GM19328 (cell line): Measurements from ENCODE around the gene CYP4F22.
"Not testable (repeated sequence)": the region's sequence is repeated elsewhere in the genome, so short reads cannot be mapped to it uniquely, and the experiment has no call there.

Source experiments
- ATAC-seq: cut with Tn5 transposase; IDR thresholded peaks from one replicate; pipeline ENCODE4 v1.9.1; 2021; ENCODE audit warnings: mild to moderate bottlenecking, moderate library complexity; ENCODE audit not compliant: unreplicated experiment

CYP4F22 gene

DNA sequence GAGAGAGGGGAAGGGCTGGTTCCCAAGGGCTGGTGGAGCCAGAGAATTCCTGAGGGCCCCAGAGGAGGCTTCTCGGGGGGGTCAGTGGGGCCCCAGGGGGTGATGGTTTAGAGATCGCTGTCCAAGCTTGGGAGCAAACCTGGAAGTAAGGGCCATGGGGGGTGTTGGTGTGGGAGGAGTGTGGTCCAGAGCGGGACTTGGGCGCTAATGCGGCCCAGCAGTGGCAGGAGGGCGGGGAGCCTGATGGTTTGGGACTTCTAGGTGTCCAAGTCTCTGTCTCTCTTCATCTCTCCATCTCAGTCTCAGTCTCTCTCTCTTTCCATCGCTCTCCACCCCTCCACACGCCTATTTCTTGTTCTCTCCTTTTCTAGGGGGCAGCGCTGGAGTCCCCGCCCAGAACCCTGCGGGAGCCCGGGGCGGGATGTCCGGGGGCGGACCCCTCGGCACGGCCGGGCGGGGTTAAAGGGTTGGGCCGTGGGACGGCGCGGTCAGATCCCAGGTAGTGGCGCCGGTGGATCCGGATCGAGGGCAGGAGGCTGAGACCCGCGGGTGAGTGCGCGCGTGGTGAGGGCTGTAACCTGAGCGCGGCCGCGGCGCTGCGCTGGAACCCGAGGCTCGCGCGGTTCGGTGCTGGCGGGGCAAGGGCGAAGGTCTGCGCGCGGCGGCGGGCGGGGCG is at the start of gene CYP4F22:
Gene CYP4F22, plus strand, starts transcription at position 491 of the 676 bp plus-strand sequence. CDS start 16,812 bp downstream, outside the sequence.
- no peak for ATAC-seq

DNA sequence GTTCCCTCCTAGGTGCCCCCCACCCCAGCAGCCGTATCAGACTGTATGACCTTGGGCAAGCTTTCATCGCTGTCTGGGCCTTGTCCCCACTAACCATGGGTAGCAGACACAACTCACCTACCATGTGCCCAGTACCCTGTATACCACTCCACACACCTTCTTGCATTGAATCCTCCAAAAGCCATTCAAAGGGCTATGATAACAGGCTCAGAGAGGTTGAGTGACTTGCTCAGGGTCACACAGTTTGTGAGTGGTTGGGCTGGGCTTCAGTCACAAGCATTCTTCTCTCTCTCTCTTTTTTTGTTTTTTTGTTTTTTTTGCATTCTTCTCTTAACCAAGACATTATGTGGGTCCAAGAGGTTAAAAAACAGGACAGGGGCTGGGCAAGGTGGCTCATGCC is 46.6 kb upstream of the CYP4F22 start:
- ATAC-seq: no peak

DNA sequence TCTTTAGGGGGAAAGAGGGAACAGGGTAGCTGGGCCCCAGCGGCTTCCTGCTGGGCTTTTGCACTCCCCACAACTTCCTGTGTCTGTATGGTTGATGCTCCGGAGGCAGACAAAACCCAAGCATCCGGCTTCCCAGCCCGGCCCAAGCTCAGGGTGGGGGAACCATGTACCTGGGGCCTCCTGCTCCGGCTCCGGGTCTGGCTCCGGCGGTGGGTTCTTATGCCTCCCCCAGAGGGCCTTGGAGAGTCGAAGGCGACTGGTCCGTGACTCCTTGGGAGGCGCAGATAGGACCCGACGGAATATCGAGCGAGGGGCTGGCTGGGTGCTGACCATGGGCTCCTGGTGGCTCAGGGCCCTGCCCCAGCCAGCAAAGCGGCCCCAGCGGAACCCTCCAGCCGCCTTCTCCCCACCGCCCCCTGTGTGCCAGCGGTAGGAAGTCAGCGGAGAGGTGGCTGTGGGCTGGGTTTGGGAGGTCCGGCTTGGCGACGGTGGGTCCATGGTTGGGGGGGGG is 44.4 kb upstream of the CYP4F22 start:
- no peak for ATAC-seq

DNA sequence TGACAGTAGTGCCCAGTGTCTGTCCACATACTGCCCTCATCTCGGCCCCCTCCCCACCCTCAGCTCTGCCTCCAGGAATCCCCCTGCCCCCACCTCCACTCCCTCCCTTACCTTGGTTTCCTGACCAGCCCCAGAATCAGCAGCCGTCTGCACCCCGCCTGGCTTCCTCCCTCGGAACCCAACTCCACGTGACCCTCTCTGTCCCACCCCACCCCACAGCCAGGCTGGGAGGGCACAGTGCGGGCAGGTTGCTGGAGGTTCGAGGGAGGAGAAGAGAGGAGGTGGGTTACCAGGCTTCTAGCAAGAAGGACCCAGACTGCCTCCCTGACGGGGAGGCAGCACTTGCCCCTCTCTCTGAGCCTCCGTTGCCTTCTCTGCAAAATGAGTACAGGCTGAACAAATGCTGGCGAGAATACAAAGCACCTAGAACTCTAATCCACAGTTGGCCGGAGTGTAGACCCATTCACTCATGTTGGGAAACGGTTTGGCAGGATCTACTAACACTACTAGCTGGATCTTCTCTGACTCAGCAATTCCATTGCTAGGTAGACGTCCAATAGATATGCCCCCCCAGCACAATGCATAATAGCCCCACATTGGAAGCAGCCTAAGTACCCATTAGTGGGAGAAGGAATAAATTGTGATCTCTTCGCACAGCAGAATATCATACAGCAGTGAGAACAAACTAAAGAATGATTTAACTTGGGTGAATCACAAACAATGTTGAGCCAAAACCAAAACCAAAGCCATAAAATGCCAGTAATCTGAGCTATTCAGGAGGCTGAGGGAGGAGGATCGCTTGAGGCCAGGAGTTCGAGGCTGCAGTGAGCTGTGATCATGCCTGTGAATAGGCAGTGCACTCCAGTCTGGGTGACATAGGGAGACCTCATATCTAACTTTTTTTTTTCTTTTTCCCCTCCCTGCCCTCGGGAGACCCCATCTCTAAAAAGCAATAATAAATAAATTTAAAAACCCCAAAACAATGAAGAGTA is 43.6 kb upstream of the CYP4F22 start, which contains the start of gene RASAL3:
Gene RASAL3, minus strand, starts transcription at position 151 of the 992 bp plus-strand sequence. CDS start 186 bp downstream, outside the sequence.
- ATAC-seq: no peak

DNA sequence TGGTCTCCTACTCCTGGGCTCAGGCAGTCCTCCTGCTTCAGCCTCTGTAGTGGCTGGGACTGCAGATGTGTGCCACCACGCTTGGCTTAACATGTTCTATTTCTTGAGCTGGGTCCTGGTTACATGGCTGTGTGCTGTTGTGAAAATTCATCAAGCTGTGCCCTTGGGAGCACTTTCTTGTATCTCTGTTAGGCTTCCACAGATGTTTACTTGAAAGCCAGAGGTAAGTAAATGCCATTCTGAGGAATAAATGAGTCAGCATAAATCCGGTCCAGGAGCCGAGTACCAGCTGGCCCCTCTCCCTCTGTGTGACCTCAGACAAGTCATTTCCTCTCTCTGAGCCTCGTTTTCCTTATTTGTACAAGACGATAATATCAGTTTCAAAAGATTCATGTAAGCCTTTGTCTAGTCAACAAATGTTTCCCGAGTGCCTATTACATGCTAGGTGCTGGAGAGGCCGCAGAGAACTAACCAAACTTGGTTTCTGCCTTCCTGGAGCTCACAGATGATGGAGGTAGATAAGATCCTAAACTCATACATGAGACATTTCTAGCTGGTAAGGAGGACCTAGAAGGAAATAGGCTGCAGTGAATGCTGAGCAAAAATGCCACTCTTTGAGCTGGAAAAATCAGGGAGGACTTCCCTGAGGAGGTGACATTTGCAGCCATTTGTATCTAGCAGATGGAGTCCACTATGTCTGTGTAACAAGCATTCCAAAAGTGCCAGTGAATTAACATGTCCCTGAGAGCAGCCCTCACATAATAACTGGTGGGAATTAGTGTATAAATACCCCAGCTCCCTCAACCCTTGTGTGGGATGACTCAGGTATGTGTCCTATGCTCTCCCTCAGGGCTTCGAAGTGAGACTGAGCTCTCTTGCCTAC is 41.2 kb upstream of the CYP4F22 start:
- no peak for ATAC-seq

DNA sequence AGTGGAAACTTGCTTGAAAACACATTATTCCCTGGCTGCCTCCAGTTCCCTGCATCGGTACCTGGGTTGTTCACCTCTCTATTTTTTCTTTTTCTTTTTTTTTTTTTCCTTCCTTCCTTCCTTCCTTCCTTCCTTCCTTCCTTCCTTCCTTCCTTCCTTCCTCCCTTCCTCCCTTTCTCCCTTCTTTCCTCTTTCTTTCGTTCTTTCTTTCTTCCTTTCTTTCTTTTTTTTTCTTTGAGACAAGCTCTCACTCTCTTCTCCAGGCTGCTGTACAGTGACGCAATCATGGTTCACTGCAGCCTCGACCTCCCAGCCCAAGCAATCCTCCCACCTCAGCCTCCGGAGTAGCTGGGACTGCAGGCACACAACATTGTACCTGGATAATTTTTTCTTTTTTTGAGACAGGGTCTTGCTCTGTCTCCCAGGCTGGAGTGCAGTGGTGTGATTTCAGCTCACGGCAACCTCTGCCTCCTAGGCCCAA is 40.6 kb upstream of the CYP4F22 start:
- ATAC-seq: no peak

DNA sequence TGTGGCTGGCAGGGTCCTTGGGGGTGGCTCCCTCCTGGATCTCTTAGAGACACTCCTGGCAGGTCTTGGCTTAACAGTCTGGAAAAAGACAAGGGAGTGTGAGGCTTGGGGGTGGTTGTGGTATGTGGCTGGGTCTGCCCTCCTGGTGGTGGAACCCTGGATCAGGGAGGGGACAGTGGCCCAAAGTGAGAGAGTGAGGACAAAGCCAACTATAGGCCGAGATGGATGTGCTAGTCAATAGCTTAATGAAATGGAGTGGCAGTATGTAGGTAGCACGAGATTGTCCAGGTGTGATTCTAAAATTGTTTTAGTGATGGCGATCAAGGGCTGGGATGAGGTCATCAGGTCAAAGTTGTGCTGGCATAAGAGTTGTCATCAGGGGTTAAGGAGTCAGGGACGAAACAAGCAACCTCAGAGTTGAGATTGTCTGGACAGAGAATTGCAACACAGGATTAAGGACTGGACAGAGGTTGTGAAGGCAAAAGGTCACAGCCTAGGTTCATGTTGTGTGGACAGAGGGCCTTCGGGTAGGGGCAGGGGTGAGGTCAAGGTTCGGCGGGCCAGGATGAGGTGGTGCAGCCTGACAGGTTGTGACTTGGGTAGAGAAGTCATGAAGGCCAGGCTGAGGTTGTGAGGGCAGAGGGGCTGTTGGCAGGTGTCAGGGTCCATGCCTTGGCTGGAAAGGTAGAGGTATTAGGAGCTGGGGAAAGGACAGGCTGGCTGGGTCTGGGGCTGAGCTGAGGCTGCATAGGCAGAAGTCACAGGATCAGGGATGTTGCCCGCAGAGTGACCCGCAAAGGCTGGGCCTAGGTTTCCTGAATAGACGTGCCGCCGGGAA is 39.4 kb upstream of the CYP4F22 start:
- ATAC-seq: no peak

DNA sequence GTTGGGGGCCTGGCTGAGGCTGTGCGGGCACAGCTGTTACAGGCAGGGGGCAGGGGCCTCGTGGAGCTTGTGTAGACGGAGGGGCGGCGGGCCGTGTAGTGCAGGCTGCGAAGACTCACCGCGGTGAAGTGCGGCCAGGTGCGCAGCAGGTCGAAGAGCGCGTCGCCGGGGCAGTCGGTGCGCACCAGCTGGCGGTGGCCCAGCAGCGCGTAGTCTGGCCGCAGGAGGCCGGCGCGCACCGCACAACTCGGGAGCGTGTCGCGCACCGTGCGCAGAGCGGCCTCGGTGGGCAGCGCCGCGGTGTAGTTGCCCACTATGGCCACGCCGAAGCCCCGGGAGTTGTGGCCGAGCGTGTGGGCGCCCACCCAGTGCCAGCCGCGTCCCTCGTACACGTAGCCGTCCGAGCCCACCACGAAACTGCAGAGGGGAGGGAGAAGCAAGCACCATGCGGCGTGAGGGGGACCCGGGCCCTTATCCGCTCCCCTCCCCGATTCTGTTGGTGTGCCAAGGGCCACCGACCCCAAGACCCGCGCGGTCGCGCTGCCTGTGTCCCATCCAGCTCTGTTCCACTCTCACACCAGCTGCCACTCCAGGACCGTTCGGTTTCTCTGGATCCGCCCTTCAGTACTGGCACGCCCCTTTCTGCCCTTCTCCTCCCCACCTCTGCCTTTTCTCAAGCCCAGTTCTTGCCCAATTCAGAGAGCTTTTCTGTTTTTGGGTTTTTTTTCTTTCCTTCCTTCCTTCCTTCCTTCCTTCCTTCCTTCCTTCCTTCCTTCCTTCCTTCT is 38.6 kb upstream of the CYP4F22 start:
- ATAC-seq: no peak

DNA sequence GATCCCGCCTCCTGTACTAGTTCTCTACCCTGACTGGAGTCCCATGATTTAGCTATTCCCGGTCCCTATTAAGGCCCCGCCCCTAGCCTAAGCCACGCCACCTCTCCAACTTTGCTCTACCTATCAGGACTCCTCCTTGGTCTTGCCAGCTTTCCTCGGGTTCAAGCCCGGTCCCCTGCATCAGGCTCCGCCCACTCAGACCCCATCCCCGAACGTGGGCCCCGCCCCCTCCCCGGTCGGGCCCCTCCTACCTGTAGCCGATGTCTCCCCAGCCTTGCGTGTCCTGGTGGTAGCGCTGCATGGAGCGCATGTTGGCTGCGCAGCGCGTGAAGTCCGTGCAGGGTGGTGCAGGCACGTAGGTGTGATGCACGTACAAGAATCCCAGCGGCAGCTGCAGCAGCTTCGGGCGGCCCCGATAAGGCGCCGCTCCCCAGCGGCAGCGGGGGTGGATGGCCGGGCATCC is 36.7 kb upstream of the CYP4F22 start:
- no peak for ATAC-seq

DNA sequence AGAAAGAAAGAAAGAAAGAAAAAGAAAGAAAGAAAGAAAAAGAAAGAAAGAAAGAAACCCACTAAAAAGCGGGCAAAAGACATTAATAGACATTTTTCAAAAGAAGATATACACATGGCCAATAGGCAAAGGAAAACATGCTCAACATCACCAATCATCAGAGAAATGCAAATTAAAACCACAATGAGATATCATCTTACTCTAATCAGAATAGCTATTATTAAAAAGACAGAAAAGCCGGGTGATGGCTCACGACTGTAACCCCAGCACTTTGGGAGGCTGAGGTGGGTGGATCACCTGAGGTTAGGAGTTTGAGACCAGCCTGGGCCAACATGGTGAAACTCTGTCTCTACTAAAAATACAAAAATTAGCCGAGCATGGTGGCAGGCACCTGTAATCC is 34.5 kb upstream of the CYP4F22 start:
- ATAC-seq: not testable (repeated sequence)

DNA sequence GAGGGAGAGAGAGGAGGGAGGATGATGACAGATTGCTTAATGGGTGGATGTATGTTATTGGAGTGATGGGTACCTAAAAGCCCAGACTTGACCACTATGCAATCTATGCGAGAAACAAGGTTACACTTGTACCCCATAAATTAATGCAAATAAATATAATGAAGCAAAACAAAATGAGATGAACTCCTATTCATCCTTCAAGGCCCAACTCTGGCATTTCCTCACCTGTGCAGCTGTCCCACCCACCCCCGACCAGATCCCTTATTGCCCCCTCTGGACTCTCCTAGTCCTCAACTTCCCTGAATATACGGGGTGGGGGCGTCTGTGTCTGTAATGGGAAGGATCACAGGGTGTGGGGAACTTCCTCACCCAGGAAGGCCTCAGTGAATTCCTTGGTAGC is 33.2 kb upstream of the CYP4F22 start:
- no peak for ATAC-seq

DNA sequence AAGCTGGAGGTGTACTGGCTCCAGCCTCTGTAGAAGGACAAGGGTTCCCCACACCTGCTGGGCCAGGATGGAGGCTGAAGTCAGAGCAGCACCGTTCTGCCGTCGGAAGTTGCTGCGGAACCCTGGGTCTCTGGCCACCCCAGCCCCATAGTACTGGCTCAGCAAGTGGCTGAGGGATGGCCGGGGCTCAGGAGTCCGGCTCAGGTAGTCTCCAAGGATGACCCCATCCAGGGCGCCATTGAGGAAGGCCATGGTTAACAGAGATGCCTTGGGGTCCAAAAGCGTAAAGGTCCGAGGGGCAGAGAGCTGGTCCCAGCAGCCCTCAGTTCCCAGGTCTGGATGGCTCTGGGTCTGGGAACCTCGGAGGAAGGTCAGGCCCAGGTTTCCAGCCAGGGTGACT is 32.7 kb upstream of the CYP4F22 start:
- no peak for ATAC-seq

DNA sequence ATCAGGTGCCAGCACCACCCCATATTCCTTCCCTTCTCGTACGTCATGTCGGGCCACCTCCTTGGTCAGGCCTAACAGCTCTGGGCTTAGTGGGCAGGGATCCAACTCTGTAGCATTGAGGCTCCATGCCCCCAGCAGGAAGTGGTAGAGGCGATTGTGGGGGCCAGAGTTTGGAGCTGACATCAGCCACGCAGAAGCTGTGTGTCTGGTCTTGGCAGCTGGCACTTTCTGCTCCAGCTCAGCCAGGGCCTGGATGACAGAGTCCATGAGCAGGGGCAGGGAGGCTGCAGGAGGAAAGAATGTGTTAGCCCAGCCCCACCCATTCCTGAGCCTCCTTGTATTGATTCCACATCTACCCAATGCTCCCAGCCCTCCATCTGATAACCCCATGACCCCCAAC is 32.0 kb upstream of the CYP4F22 start:
- no peak for ATAC-seq

DNA sequence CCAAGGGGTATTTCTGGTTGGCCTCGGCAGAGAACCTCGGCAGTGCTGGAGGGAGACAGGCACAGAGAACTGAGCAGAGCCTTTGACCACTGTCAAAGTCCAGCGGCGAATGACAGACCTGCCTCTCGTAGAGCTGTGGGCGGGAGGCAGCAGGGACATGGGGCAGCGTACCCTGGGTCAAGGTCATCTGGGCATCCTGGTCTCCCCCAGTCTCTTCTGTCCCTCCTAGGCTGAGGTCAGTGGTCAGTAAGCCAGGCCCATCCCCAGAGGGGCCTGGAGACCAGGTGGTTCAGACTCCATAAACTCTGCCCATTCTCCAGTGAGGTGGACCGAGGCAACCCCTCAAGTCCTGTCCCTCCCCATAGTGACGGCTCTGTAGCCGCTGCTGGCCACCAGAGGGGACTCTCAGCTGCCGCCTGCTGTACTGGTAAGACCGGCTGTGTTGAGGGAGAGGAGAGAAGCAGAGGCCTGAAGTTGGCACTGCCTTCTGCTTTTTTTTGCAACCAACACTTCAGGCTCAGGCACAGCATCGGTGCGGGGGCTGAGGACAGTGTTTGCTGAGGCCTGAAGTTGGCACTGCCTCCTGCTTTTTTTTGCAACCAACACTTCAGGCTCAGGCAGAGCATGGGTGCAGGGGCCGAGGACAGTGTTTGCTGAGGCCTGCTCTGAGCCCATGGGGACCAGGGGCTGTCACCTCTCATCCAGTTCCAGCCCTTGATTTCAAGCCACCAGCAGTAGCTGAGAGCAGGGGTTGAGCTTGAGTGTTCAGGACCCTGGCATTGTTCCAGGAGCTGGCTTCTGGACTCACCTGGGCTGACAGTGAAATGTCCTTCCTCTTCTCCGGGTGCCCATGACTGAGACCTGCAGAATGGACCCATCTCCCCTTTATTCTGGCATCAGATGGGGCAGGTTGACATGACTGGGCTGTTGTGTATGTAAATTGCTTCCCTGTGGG is 28.7 kb upstream of the CYP4F22 start, which contains the start of gene PGLYRP2:
Gene PGLYRP2, minus strand, starts transcription at position 111 of the 955 bp plus-strand sequence. CDS start 130 bp downstream, outside the sequence.
- no peak for ATAC-seq

DNA sequence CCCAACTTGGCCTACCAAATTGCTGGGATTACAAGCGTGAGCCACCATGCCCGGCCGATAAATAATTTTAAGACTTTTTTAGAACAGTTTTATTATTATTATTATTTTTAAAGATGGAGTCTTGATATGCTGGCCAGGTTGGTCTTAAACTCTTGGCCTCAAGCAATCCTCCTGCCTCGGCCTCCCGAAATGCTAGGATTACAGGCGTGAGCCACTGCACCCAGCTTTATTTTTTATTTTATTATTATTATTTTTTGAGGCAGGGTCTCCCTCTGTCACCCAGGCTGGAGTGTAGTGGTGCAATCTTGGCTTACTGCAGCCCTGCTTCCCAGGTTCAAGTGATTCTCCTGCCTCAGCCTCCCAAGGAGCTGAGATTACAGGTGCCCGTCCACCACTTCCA is 27.3 kb upstream of the CYP4F22 start:
- not testable (repeated sequence) for ATAC-seq

DNA sequence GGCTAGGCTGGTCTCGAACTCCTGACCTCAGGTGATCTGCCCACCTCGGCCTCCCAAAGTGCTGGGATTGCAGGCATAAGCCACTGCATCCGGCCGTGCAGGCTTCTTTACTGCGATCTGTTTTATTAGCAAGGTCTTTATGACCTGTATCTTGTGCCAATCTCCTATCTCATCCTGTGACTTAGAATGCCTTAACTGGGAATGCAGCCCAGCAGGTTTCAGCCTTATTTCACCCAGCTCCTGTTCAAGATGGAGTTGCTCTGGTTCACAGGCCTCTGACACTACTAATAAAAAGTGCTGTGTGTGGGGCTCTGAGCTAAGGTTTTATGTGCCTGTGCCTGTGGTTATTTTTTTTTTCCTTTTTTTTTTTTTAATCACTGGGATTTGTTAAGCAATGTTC is 22.6 kb upstream of the CYP4F22 start:
- ATAC-seq: not testable (repeated sequence)

DNA sequence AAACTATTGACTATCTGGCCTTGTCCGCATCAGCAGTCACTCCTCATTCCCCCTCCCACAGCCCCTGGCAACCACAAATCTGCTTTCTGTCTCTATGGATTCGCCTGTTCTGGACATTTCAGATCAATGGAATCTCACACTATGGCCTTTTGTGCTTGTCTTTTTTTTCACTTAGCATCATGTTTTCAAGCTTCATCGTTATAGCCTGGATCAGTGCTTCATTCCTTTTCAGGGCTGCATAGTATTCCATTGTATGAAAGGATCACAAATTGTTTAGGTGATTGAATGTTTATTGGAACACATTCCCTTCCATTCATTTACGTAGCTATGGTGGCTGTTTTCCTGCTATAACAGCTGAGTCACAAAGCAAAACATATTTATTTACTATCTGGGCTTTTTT is 21.3 kb upstream of the CYP4F22 start:
- ATAC-seq: no peak
